IPS-NIHi7 (cell line): ENCODE results near the gene EZR.
A peak's percentile ranks its signal among the peaks of the same experiment; 100 is the strongest.

Experiments
- DNase-seq: peaks from one replicate; pipeline ENCODE4 v3.0.0; 2012; ENCODE audit warnings: mixed read lengths; ENCODE audit errors: extremely low spot score

EZR gene

GRCh38 chr6:158729906-158730540 is 89.1 kb downstream of the EZR start:
- DNase-seq: no peak

GRCh38 chr6:158725704-158726103 is 93.5 kb downstream of the EZR start:
- no peak for DNase-seq

- no peak for DNase-seq
Measured at GRCh38 chr6:158722176-158722729, 96.9 kb downstream of the EZR start.

GRCh38 chr6:158718461-158719046 is 100.6 kb downstream of the EZR start:
- DNase-seq: peak; percentile 87

GRCh38 chr6:158717341-158718330 is 101.5 kb downstream of the EZR start:
- DNase-seq: no peak
